Activated CD4-positive, alpha-beta T cell treated with anti-CD3 and anti-CD28 coated beads, Interleukin-2, amount 10 ng/mL, durations not matched to agents 24 days and 14 days (primary cell): Measurements from ENCODE around the gene FAM131C. TPM values are rescaled to one million over a fixed set of nuclear protein-coding genes. Genes with fewer than 3 reads are reported as not detected.
"Not testable (repeated sequence)": the region's sequence is repeated elsewhere in the genome, so short reads cannot be mapped to it uniquely, and the experiment has no call there.

Experiments used
- DNase-seq: peaks from one replicate; pipeline ENCODE4 v3.0.0; 2022
- H3K27ac Mint-ChIP-seq: one replicate; pipeline ENCODE4 v1.8.0; 2022; ENCODE audit warnings: mild to moderate bottlenecking, mixed read lengths
- H3K27me3 Mint-ChIP-seq: one replicate; pipeline ENCODE4 v1.8.0; 2022; ENCODE audit warnings: mixed read lengths
- H3K36me3 Mint-ChIP-seq: one replicate; pipeline ENCODE4 v1.8.0; 2022; ENCODE audit warnings: low read depth, mild to moderate bottlenecking, mixed read lengths
- H3K4me1 Mint-ChIP-seq: one replicate; pipeline ENCODE4 v1.8.0; 2021; ENCODE audit warnings: mixed read lengths
- H3K4me3 Mint-ChIP-seq: one replicate; pipeline ENCODE4 v1.8.0; 2022; ENCODE audit warnings: mild to moderate bottlenecking, moderate library complexity, mixed read lengths
- H3K9me3 Mint-ChIP-seq: one replicate; pipeline ENCODE4 v1.8.0; 2021; ENCODE audit warnings: mixed read lengths
- intact Hi-C: fragments of 100-400 bp; cut with micrococcal nuclease; formaldehyde crosslinking; loops from one replicate; pipeline ENCODE4 v1.15.1; 2023
- total RNA-seq: library from RNA; stranded (reverse); gene quantifications from 2 replicates; pipeline ENCODE4 v1.2.3, GENCODE V29; 2022

Gene FAM131C
- total RNA-seq, 1 donor from 2014 or later: 0.26 TPM

DNA sequence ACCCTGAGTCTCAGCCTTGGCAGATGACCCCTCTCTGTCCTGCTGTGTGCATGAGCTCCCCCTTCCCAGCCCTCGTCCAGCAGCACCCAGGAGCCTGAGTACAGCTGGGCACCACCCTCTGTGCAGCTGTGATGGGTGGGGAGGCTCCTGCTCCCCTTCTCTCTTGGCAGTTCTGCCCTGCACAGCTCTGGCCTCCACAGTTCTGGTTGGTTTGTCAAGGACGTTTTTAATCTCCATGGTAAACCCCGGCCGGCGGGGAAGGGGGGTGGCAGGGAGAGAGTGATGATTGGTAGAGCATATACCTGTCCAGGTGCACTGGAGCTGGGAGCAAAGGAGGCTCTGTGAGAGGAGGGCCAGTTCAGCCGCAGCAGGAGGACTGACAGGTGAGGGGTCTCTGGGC, 51.8 kb downstream of the FAM131C start, which contains the start of gene CLCNKA:
CLCNKA (plus strand) TSS at position 356 of the 400 bp plus-strand sequence. CDS start 584 bp downstream, outside the sequence.
- Mint-ChIP-seq H3K27me3 (peaks cover 3% of the 10 kb centered on the region), H3K4me3 (no peak within 1 kb of the TSS), H3K9me3 (no peaks in the 10 kb centered on the region), H3K4me1 (no peaks in the 10 kb centered on the region), H3K36me3 (no peaks in the 10 kb centered on the region), H3K27ac (no peak within 1 kb of the TSS)
- no peak for DNase-seq
- intact Hi-C loops: no loop called here

DNA sequence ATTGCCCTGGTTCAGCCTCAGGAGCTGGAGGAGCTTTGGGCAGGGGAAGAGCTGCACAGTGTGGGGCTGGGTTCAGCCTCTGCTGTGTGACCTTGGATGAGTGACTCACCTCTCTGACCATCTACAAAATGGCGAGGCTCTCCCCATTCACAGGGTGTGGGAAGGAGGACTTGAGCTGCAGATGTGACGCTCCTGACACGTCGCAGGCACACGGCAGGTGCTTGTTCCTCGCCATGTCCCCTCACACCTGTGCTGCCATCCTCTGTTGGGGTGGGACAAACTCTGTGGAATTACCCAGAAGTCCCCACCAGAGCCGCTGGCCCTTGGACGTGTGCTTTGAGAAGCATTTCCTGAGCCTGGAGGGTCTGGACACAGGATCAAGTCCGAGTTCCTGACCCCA, 52.6 kb downstream of the FAM131C start:
- H3K4me1 Mint-ChIP-seq, H3K9me3 Mint-ChIP-seq, DNase-seq, H3K27ac Mint-ChIP-seq, H3K27me3 Mint-ChIP-seq, H3K4me3 Mint-ChIP-seq, intact Hi-C loops, H3K36me3 Mint-ChIP-seq: not testable (repeated sequence)

DNA sequence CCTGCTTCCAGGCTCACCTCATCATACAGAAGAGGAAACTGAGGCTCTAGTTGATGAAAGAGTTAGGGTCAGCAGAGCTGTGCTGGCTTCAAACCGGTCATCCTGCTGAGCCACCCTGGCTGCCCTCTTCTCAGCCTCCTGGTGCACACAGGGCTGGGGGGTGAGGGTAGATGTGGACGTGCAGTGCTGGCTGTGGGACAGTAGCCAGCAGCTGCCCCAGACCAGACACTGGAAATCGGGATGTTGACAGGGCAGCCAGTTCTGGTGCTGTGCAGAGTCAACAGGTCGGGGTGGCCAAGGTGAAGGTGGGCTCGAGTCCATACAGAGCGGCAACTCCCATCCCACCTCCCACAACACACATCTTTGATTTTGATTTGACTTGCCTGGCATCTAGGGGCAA, 53.1 kb downstream of the FAM131C start:
- Mint-ChIP-seq H3K9me3 (no peaks in the 10 kb centered on the region), H3K4me1 (no peaks in the 10 kb centered on the region), H3K36me3 (no peaks in the 10 kb centered on the region), H3K27ac (no peak overlapping the region), H3K27me3 (peaks cover 3% of the 10 kb centered on the region), H3K4me3 (no peak overlapping the region)
- DNase-seq: no peak
- intact Hi-C loops: no loop called here

DNA sequence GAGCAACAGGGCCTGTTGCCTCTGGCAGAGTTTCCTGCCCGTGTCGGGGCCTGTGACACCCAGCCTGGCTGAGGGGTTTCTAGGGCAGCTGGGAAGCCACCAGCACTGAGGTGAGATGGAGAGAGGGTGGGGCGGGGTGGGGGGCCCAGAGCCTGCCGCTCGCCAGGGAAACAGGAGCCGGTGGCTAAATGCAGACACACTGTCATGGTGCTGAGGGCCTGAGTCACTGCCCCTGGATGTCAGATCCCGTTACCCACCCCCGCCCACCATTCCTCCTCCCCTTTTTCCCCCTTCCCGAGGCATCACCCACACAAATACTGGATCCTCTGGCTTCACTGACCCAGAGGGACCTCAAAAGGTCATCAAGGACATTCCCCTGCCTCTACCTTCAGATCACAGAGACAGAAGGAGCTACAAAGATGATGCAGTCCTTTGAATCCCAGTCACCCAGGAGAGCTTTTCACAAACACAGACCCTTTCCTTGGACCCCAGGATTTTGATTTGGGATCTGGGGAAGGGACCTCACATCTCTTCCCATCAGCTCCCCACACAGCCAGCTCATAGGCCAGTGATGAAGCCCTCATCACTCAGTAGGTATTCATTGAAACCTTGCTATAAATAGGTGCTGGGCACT, 53.7 kb downstream of the FAM131C start:
- Mint-ChIP-seq H3K27me3 (peaks cover 3% of the 10 kb centered on the region), H3K4me3 (no peak overlapping the region), H3K36me3 (no peaks in the 10 kb centered on the region), H3K27ac (no peak overlapping the region), H3K4me1 (no peaks in the 10 kb centered on the region), H3K9me3 (no peaks in the 10 kb centered on the region)
- intact Hi-C loops: no loop called here
- DNase-seq: no peak

DNA sequence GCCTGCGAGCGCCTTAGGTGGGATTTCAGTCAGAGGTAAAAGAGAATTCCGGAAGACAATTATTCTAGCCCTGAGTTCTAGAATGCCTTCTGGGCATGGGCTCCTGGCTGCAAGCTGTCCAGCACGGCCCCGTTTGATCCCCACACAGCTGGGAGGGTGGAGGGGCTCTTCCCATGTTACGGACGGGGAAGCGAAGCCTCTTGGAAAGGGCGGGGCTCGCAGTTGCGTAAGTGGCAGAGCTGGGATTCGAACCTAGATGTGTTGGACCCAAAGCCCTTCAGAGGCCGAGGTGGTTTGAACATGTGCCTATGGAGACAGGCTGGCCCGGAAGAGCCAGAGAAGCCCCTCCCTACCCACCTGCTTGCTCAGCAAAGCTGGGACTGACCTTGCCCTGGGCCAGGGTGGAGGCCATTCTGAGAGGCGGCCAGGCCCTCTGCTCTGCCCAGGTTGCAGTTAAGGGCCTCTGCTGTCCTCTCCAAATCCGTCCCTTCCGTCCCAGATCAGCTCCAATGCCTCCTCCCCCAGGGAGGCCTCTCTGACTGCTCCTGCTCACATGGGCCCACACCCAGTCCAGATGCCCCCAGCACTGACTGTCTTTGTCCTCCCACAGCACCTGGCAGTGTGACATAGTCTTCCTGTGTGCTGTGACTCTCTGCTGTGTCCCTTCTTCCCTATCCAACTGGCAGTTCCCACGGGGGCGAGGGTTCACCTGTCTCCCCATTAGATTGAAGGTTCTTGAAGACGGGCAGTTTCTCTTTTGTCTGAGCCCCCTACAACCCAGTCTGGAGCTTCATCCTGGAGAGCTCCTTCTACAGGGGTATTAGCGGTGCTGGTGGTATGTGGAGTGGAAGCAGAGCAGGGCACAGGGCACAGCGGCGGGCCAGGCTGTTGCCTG, 54.5 kb downstream of the FAM131C start:
- DNase-seq: no peak
- no peak overlapping the region for H3K27ac Mint-ChIP-seq
- intact Hi-C loops: no loop called here
- H3K27me3 Mint-ChIP-seq: peaks cover 6% of the 10 kb centered on the region
- H3K4me3 Mint-ChIP-seq: no peak overlapping the region
- peaks cover 2% of the 10 kb centered on the region for H3K4me1 Mint-ChIP-seq
- no peaks in the 10 kb centered on the region for H3K36me3 Mint-ChIP-seq
- no peaks in the 10 kb centered on the region for H3K9me3 Mint-ChIP-seq

DNA sequence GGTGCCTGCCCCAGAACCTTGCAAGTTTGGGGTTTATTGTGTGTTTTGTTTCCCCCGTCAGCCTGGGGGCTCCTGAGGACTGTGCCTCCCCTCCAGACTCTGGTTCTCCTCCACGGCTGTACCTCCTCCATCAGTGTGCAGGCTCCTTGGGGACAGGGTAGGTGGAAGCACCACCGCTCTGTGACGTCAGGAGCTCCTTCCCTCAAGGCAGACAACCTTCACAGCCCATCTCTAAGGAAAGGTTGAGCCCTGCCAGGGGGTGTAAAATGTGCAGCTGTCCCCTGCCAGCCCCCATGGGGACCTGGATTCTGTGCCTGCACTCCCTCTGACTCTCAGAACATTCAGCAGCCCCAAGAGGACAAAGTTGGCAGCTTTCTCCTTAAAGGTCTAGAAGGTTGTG, 55.1 kb downstream of the FAM131C start:
- Mint-ChIP-seq H3K4me3 (no peak overlapping the region), H3K4me1 (peaks cover 8% of the 10 kb centered on the region), H3K27me3 (peaks cover 6% of the 10 kb centered on the region), H3K9me3 (no peaks in the 10 kb centered on the region), H3K36me3 (no peaks in the 10 kb centered on the region), H3K27ac (no peak overlapping the region)
- intact Hi-C loops: no loop called here
- DNase-seq: no peak

DNA sequence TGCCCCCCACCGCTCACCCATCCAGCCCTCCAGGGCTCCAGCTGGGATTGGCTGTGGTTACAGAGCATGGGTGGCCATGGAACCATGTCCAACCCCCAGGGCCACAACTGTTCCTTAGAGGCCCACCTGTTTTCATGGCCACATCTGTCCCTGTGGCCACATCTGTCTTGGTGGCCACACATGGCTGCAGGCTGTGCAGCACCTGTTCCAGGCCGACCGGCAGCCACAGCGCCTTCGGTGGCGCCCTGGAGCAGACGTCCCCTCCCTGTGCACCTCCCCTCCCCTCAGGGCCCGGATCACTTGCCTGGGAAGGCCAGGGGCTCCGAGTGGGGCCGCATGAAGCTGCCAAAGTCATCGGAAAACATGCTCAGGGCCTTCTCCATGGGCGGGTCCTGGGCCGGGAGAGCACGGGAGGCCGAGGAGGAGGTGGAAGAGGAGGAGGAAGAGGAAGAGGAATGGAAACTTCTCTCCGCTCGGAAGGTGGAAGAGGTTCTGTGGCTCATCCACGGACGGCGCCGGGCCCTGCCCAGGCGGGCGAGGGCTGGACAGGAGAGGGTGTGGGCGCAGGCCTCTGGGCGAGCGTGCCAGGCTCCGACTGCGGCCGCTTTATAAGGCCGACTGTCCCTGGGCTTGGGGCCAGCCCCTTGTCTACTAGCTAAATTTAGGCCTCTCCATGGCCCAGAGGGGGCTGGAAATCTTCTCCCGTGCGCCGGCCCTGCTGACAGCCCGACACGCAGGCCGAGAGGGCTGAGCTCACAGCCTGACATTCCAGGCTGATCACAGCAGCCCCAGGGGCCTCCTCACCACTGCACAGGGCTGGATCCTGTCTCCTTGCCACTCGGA, 55.8 kb downstream of the FAM131C start, which contains the start of gene HSPB7:
HSPB7 (minus strand) TSS at position 583 of the 843 bp plus-strand sequence; CDS start at position 503, 80 bp downstream.
- intact Hi-C loops: no loop called here
- Mint-ChIP-seq H3K9me3 (no peaks in the 10 kb centered on the region), H3K4me1 (peaks cover 8% of the 10 kb centered on the region), H3K4me3 (no peak within 1 kb of the TSS), H3K36me3 (no peaks in the 10 kb centered on the region), H3K27me3 (peaks cover 6% of the 10 kb centered on the region), H3K27ac (no peak within 1 kb of the TSS)
- DNase-seq: no peak

DNA sequence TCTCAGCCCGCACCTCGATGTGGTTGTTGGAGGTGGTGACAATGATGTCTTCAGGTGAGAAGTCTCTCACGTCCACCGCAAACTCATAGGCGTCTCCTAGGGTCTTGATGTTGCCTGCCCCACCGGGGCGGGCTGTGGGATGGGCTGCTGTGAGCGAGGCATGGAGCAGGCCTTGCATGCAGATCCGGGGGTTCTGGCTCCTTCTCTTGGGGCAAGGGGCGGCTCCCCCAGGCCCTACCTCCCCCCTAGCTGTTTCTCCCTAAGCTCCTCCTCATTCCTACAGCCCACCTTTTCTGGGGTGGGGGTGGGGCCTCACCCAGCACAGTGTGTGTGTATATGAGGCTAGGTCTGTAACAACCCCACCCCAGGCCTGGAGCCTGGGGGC, 56.4 kb downstream of the FAM131C start:
- peaks cover 6% of the 10 kb centered on the region for H3K27me3 Mint-ChIP-seq
- DNase-seq: no peak
- H3K36me3 Mint-ChIP-seq: no peaks in the 10 kb centered on the region
- H3K9me3 Mint-ChIP-seq: no peaks in the 10 kb centered on the region
- H3K4me3 Mint-ChIP-seq: no peak overlapping the region
- peaks cover 10% of the 10 kb centered on the region for H3K4me1 Mint-ChIP-seq
- no peak overlapping the region for H3K27ac Mint-ChIP-seq
- intact Hi-C loops: no loop called here

DNA sequence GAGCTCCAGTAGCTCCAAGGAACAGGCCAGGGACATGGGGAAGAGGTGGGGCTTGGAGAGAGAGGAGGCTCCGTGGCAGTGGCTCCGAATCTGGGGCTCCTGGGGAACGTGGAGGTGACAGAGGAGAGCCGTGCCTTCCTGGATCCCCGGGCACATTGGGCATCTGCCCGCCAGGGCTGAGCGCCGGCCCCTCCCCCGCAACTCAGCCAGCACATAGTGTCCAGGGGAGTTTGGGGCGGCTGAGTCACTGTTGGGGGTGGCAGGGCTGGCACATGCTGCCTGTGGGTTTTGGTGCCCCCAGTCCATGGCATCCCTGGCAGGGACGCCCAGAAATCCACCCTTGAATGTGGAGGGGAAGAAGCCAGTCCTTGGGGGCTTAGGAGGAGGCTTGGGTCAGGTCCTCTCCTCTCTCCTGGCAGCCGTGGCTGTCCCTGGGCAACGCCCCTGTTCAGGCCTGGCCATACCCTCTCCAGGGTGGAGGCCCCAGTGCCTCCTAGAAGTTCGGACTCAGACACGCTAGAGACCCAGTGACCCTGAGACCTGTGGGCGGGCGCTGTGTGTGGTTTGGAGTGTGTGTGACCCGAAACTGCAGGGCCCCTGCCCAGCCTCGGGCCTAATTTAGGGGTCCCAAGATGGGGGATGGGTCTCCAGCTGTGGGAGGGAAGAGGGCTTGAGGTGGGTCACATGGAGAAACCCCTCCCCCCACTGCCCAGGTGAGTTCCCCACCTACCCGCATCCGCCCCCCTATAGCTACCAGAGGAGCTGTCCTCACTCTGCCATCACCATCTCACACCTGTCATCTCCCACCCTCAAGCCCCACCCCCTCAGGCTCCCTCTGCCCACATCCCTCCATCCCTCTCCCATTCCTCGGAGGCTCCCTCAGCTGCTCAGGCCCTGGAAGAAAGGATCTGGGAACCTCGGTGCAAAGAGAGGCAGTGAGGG, 57.2 kb downstream of the FAM131C start:
- Mint-ChIP-seq H3K9me3 (no peaks in the 10 kb centered on the region), H3K4me1 (peaks cover 10% of the 10 kb centered on the region), H3K27me3 (peaks cover 3% of the 10 kb centered on the region), H3K36me3 (no peaks in the 10 kb centered on the region), H3K4me3 (no peak overlapping the region), H3K27ac (peak overlapping the region; percentile 62)
- DNase-seq: no peak
- intact Hi-C loops: no loop called here

DNA sequence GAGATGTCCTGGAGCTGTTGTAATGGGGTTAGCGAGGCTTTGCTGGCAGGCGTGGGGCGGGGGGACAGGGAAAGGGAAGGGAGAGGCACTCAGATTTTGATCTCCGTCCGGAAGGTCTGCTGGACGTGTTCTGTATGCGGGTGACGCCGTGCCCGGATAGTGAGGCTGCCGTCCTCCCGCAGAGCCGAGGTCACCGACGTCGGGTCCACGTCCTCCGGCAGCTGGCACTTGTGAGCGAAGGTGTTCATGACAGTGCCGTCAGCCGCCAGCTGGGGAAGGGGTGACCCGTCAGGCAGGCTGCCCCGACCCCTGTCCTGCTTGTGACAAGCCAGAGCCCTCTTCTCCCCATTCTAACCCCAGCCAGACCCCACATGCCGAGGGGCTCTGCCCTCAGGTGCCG, 58.0 kb downstream of the FAM131C start:
- no peak for DNase-seq
- Mint-ChIP-seq H3K27ac (peak overlapping the region; percentile 62), H3K27me3 (peaks cover 3% of the 10 kb centered on the region), H3K4me3 (no peak overlapping the region), H3K9me3 (no peaks in the 10 kb centered on the region), H3K4me1 (peaks cover 10% of the 10 kb centered on the region), H3K36me3 (no peaks in the 10 kb centered on the region)
- intact Hi-C loops: no loop called here

DNA sequence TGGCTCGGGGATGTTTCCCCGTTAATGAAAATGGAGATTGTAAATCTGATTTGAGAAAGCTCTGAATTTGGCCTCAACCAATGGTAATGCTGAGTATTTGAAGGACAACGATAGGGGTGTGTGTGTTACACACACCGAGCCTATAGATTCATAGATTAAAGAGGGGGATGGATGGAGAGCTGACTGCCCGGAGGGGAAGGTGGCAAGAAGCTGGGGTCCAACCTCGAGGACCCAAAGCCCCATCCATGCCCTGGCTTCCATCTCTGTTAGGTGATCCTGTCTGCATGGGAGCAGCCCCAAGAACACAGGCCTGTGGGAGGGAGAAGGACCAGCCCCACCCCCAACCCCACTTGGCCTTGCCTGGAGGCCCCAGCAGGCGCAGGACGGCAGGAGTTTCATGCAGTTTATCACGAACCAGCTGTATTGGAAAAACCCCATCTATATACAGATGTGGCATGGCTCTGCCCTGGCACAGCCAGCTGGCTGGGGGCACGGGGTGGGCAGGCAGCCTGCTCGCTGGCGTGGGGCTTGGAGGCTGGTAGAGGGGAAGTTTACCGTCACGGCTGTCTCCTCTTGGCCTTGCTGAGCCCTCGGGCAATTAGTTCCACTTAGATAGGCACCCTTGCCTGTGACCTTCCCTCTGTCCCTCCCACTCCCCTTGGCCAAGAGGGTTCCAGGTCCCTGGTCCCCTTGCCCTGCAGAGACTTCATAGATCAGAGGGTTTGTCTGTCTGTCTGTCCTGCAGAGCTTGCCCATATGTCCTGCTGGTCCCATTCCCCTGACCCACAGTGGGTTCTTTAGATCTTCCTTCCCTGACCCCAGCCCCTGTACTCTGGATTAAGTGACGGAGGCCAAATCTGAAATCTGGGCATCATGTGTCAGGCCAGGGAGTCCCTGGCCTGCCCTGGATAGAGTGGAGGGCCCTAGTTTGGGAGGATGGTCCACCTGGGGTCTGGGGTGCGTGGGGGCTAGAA, 58.7 kb downstream of the FAM131C start:
- no peak for DNase-seq
- intact Hi-C loops: no loop called here

DNA sequence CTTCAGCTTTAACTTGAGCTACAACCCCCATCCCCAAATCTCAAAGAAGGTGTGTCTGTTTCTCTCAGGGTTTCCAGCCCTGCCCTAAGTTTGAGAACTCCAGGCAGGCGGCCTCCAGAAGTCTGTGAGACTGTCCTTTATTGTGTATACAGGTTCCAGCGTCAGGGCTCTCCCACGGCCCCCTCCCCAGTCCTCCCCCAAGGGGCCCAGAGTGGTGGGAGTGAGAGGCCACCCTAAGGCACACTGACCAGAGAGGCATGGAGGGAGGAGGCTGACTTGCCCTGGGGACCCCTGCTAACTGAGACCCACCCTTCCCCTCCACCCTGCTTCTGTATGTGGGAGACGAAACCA, 59.6 kb downstream of the FAM131C start:
- DNase-seq: no peak
- intact Hi-C loops: no loop called here
- Mint-ChIP-seq H3K4me3 (no peak overlapping the region), H3K27me3 (peaks cover 3% of the 10 kb centered on the region), H3K4me1 (peaks cover 10% of the 10 kb centered on the region), H3K9me3 (no peaks in the 10 kb centered on the region), H3K36me3 (no peaks in the 10 kb centered on the region), H3K27ac (peak overlapping the region; percentile 75)

More for the DNA sequence above, 58.7 kb downstream of the FAM131C start:
- H3K4me3 Mint-ChIP-seq: peak overlapping the region; percentile 27
- H3K27ac Mint-ChIP-seq: peak overlapping the region; percentile 16
- H3K27me3 Mint-ChIP-seq: peaks cover 3% of the 10 kb centered on the region
- peaks cover 10% of the 10 kb centered on the region for H3K4me1 Mint-ChIP-seq
- no peaks in the 10 kb centered on the region for H3K9me3 Mint-ChIP-seq
- no peaks in the 10 kb centered on the region for H3K36me3 Mint-ChIP-seq
